Measurements from ENCODE around the gene P2RX2.
"Not testable (repeated sequence)": the region's sequence is repeated elsewhere in the genome, so short reads cannot be mapped to it uniquely, and the experiment has no call there.

Gene P2RX2

DNA sequence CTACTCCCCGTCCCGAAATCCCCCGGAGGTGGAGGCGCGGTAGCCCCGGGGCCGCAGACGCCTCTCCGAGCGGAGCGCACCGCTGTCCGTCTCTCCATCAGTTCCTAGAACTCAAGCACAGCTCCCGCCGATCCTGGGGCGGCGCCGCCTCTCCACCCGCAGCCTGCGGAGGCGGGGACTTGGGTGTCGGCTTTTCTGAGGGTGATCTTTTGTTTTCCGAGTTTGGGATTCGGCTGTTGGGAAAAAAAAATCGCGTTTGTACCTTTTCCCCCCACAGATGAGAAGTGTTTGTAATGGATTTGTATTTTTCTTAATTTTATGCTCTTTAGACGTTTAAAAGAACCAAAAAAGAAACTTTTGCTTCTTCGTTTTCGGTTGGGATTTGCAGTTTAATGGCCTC lies 34.8 kb upstream of the P2RX2 start:
- DNase-seq (ENCODE audit: low read depth): no peak

DNA sequence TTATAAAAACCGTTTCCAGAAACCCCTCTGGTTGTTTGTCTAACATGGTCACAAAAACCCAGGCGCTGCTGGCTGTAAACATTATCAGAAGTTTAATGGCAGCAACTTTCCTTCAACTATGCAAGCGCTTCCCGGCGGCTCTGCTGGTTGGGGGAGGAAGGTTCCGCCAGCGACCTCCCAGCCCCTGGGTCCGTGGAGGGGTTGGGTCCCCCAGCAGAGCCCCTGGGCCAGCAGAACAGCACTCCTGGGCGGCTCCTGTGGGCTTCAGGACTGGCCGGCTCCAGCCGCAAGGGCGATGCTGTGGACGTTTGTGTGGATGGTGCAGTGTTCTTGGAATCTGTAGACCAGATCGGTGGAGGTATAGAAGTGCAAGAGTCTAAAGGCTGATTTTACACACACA lies 34.1 kb upstream of the P2RX2 start:
- DNase-seq (ENCODE audit: low read depth): no peak

DNA sequence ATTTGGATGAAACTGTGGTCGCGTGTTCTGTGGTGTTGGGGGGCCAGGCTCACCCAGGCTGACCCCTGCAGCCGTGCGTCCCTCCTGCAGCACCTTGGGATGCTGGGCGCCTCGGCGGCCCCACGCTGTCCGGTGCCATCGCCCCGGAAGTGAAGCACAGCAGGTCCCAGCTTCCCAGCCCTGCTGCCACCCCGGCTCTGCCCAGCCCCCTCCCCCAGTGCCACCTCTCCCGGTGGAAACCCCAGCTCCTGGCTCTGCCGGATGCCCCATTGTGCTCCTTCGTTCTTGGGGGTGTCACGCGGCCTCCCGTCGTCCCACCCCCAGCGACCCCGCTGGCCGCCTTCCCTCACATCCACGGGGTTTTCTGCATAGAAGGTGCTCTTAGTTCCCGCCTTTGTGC lies 33.4 kb upstream of the P2RX2 start:
- no peak for DNase-seq (ENCODE audit: low read depth)

- no peak for DNase-seq (ENCODE audit: low read depth)
These were observed 31.6 kb upstream of the P2RX2 start for GRCh38 chr12:132586929-132587328.

- no peak for DNase-seq (ENCODE audit: low read depth)
These were observed 30.8 kb upstream of the P2RX2 start for GRCh38 chr12:132587781-132588180.

GRCh38 chr12:132588319-132588718 lies 30.3 kb upstream of the P2RX2 start:
- DNase-seq (ENCODE audit: low read depth): no peak

- no peak for DNase-seq (ENCODE audit: low read depth)
These were observed 29.5 kb upstream of the P2RX2 start for GRCh38 chr12:132588821-132589669.

DNA sequence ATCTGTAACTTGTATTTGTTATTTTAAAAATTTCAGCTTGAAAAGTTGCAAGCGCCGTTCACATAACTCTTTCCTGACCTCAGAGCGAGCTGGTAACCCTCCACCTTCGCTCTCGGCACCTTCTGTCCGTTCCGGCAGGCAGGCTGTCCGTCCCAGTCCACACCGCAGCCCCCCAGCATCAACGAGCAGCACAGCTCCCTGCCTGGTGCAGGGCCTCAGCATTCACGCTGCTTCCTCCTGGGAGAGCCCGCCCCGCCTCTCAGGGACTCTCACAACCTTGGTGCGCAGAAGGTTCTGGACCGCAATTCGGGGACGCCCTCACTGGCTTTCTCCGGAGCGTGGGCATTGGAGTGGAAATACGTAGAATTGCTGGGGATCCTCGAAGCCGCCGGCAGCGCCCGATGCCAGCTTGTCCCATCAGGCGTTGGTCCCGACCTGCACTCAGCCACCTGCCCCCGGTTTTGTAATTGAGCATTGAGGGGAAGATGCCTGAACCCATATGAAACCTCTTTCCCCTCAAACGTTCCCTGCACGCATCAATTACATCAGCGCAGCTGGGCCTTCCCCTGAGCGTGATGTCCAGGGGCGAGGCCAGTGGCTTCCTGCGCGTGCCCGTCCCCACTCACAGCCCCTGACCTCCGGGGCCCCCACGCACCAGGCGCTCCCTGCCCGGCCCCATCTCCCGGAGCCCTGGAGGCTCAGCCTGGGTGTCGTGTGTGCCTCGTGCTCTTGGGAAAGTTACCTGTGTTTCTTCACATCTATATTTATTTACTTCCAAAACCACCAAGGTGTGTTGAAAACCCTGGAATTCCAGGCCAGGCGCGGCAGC lies 27.3 kb upstream of the P2RX2 start:
- DNase-seq (ENCODE audit: low read depth): no peak

DNA sequence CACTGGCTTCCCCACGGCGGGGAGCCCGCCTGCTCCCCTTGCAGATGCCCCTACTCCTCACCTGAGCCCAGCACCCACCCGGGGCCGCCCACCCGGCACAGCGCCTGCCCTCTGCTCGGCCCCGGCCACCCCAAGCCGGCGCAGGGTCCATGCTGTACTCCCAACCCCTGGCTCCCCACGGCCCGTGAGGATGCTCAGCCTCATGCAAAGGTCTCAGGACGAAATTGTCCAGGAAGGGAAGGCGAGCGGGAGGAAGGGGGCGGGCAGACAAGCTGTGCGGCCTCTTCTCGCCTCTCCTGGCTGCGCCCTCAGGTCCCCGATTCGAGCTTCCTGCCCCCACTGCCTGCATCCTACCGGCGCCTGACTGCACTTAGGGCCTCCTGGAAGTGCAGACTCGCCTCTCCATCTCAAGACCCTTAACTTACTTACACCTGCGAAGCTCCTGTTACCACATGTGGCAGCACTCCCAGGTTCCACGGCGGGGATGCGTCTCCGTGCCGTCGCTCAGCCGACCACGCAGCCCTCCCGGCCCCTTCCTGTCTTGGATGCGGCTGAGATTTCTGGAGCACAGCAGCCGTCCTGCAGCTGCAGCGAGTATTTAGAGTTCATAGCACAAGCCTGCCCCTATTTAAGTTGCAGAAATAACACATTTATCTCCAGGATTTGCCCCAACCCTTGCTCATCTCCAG lies 26.1 kb upstream of the P2RX2 start:
- no peak for DNase-seq (ENCODE audit: low read depth)

GRCh38 chr12:132593071-132593470 lies 25.5 kb upstream of the P2RX2 start:
- DNase-seq (ENCODE audit: low read depth): no peak

DNA sequence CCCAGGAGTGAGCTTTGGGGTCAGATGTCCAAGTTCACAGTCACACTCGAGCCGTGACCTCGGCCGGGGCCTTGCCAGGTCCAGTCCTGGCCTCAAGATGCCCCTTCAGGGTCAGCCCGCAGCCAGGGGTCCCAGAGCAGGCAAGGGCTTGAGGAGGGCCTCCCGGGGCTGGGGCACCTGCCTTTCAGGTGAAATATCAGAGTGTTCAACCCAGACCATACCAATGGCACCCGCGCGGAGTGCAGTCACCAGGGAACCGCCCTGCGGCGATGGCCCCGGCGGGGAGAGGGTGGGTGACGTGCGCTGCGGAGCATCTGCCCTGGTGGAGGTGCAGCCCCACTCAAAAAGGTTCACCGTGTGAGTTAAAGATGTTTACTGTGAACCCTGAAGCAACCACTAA lies 25.1 kb upstream of the P2RX2 start:
- no peak for DNase-seq (ENCODE audit: low read depth)

GRCh38 chr12:132593938-132594358 lies 24.6 kb upstream of the P2RX2 start:
- no peak for DNase-seq (ENCODE audit: low read depth)

GRCh38 chr12:132595183-132595582 lies 23.4 kb upstream of the P2RX2 start:
- no peak for DNase-seq (ENCODE audit: low read depth)

DNA sequence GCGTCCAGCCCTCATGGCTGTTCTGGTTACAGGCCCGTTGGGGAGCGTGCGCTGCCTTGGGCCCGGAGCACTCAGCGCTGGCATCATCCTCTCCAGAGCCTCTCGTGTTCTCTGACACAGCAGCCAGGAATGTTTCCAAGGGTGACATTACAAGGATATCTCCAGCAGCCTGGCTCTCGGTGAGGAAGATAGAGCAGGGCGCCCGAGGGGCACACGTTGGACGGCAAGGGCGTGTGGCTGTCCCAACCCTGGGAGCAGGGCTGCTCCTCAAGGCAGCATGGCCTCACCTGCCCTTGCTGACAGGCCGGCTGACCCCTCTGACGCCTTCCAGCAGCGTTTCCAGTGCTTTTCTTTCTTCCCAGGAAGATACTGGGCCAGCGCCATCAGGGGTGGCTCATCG lies 22.6 kb upstream of the P2RX2 start:
- no peak for DNase-seq (ENCODE audit: low read depth)

- peak; percentile 24 for DNase-seq (ENCODE audit: low read depth)
These were observed 21.0 kb upstream of the P2RX2 start for GRCh38 chr12:132597333-132598316.

- not testable (repeated sequence) for DNase-seq (ENCODE audit: low read depth)
These were observed 19.1 kb upstream of the P2RX2 start for GRCh38 chr12:132599502-132599901.

- no peak for DNase-seq (ENCODE audit: low read depth)
These were observed 18.2 kb upstream of the P2RX2 start for GRCh38 chr12:132600048-132601032.

- no peak for DNase-seq (ENCODE audit: low read depth)
These were observed 17.2 kb upstream of the P2RX2 start for GRCh38 chr12:132601171-132601883.

GRCh38 chr12:132602572-132603239 lies 15.9 kb upstream of the P2RX2 start:
- no peak for DNase-seq (ENCODE audit: low read depth)
